ENCODE measurements around the gene GPBP1.
"Not testable (repeated sequence)": the region's sequence is repeated elsewhere in the genome, so short reads cannot be mapped to it uniquely, and the experiment has no call there.

The GPBP1 gene, protein sequence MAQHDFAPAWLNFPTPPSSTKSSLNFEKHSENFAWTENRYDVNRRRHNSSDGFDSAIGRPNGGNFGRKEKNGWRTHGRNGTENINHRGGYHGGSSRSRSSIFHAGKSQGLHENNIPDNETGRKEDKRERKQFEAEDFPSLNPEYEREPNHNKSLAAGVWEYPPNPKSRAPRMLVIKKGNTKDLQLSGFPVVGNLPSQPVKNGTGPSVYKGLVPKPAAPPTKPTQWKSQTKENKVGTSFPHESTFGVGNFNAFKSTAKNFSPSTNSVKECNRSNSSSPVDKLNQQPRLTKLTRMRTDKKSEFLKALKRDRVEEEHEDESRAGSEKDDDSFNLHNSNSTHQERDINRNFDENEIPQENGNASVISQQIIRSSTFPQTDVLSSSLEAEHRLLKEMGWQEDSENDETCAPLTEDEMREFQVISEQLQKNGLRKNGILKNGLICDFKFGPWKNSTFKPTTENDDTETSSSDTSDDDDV

GRCh38 chr5:57173319-57174127 is at the start of gene GPBP1:
GPBP1 (plus strand) TSS chr5:57174059; CDS start chr5:57214131, 40,072 bp downstream.
- DNase-seq: peak; percentile 99

DNA sequence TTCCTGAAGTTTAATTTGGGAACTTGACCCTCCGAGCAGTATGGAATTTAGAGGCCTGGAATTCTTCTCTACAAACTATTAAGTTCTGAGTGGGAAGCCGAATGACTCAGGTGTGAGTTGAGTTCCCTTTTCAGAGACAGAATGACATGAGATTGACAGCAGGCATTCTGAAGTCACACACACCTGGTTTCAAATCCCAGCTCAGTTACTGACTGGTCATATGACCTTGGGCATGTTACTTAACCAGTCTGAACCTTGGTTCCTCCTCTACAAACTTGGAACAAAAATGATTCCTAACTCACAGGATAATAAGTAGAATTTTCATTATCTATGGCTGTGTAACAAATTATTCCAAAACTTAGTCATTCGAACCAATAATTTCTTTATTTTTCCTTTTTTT is 45.5 kb upstream of the GPBP1 start:
- DNase-seq: no peak

DNA sequence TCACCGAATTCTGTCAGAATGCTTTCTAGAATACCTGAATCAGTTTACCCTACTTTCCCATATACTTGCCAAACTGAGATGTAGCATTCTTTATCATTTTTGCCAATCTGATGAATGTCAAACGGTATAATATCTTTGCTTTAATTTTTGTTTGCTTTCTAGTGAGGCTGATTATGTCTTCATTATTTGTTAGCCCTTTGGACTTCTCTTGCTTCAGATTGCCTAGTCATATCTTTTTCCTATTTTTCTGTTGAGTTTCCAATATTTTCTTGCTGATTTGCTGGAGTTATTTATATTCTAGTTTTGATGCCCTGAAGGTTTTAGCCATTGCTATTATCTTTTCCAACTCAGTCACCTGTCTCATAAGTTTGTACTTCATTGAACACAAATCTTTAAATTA is 40.3 kb upstream of the GPBP1 start:
- DNase-seq: no peak

DNA sequence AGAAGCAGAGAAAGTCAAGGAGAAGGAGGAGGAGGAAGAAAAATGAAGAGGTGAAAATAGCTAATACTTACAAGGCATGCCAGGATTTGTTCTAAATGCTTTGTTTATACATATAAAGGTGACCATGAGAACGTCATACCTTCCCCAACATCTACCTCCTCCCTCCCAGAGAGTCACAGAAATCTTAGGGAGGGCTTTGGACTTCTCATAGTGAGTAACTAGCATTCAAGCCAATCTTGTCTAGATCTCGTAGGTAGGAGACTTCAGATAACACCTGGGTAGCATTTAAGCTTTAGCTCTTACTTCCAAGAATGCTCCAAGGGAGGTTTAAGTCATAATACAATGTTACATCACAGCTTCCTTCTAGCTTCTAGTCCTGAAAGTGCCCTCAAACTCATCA is 36.5 kb upstream of the GPBP1 start:
- DNase-seq: no peak

- DNase-seq: no peak
These were observed 21.5 kb upstream of the GPBP1 start for GRCh38 chr5:57152316-57152715.

DNA sequence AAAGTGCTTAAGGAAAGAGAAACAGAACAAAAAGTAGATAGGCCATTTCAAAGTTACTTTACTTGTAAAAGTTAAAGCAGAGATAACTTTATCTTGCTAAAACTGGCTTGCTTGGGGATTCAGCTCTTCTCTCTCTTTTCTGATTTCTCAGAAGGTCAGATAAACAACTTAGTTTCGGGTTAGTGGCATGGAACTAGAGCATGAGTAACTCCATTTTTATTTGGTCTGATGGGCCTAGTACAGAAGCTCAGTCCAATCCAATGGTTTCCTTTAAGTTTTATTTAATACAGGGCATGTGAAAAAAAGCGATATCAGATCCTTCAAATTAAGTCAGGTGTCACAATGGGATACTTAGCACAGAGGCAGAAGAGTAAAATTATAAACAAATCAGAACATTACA is 18.8 kb upstream of the GPBP1 start:
- DNase-seq: no peak

DNA sequence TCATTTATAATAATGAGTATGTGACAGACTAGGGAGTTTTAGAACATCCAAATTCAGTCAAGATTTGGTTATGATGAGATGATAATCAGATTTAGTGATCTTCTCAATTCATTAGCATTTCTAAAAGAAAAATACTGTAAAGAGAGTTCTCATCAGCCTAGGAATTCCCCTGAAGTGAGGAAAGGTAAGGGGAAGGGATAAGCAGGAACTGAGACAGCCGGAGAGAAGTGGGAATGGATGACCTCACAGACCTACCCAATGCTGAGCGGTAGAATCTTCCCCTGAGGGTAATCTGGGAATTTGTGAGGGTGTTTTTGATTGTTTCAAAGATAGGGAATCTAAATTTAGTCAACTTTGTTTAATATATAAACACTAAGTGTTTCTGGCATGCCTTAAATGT is 16.7 kb upstream of the GPBP1 start:
- DNase-seq: no peak

GRCh38 chr5:57157666-57158065 is 16.2 kb upstream of the GPBP1 start:
- DNase-seq: no peak

- DNase-seq: no peak
These were observed 10.3 kb upstream of the GPBP1 start for GRCh38 chr5:57163553-57164006.

- DNase-seq: no peak
These were observed 9.7 kb upstream of the GPBP1 start for GRCh38 chr5:57164124-57164523.

- not testable (repeated sequence) for DNase-seq
These were observed 8.7 kb upstream of the GPBP1 start for GRCh38 chr5:57165171-57165570.

- DNase-seq: no peak
These were observed 7.6 kb upstream of the GPBP1 start for GRCh38 chr5:57166276-57166675.

GRCh38 chr5:57167201-57167600 is 6.7 kb upstream of the GPBP1 start:
- DNase-seq: no peak

DNA sequence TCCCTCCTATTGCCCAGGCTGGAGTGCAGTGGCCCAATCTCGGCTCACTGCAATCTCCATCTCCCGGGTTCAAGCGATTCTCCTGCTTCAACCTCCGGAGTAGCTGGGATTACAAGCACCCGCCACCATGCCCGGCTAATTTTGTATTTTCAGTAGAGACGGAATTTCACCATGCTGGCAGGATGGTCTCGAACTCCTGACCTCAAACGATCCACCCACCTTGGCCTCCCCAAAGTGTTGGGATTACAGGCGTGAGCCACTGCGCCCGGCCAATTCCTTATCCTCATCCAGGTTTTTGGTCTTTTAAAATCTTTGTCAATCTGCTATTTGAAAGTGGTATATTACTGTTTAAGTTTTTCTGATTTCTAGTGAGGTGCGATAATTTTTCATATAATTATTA is 3.7 kb upstream of the GPBP1 start:
- DNase-seq: not testable (repeated sequence)

- peak; percentile 82 for DNase-seq
These were observed 1.9 kb upstream of the GPBP1 start for GRCh38 chr5:57171816-57172465.

DNA sequence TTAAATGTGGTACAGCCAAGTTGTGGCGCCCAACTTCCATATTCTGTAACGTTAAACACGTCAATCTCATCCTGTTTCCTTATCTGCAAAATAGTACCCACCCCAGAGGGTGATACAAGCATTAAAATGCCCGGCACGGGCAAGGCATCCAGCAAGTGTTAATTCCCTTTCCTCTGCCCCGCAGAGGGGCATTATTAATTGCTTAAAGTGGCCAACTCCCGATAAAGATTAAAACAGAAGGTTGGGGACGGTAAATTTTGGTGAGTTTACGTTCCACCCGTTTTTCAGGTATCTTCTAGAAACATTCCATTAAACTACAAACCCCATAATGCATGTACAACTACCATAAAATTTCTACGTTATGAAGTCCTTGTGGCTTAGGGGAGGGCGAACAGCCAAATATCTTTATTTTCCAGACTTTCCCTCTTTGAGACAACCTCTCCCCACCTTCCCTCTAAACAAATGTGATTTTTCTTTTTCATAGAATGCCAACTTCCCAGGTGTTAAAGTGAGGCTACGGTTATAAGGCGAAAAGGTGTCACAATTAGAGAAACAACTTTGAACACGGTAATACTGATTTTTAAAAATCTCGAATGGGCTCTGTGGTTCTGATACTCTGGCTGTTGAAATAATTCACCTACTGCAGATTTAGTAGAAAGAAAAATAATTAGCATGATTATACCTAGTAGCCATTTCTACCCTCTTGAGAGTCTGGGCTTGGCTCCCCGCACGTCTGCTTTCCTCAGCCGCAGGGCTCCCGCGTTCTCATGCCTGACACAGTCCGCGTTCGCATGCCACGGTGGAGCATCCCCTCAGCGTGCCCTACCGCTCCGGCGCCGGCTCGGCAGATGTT is 1.2 kb upstream of the GPBP1 start:
- peak; percentile 71 for DNase-seq

GRCh38 chr5:57174128-57174889 is 450 bp downstream of the GPBP1 start:
- DNase-seq: peak; percentile 80

DNA sequence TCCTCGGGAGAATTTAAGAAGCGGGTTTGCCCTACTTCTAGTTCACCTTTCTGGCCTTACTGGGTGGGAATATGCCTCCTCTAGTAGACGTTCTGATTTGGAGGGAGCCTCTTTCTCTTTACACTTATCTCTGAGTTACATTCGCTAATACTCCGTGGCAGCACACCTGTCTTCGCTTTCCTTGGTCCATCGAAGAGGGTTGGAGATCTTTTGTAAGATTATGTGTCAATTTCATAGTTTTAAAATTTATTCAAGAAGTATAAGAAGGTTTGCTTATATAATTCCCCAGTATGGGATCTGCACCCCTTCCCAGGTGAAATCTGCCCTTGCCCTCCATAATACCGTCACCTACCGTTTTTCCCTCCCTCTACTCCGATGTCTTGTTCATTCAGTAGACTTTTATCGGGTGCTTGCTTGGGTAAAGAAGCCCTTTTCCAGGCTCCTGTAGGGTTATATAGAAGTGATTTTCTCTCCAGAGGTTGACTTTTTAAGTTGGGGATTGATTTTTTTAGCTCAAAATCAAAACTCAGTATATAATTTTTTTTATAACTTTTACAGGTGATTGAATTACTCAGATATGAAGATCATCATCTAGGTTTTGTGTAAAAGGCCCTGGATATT is 1.1 kb downstream of the GPBP1 start:
- no peak for DNase-seq

- peak; percentile 82 for DNase-seq
These were observed 1.9 kb downstream of the GPBP1 start for GRCh38 chr5:57175551-57176309.

- no peak for DNase-seq
These were observed 2.5 kb downstream of the GPBP1 start for GRCh38 chr5:57176350-57176857.

Measured in activated effector memory CD4-positive, alpha-beta T cell treated with anti-CD3 and anti-CD28 coated beads, Interleukin-2, amount 50 U/mL, for 16 hours (primary cell).